Large intestine (tissue), 3 donors: ENCODE data around the gene C3. TPM values are rescaled to one million over a fixed set of nuclear protein-coding genes. Genes with fewer than 3 reads are reported as not detected.
"Not testable (repeated sequence)": the region's sequence is repeated elsewhere in the genome, so short reads cannot be mapped to it uniquely, and the experiment has no call there.

Experiments used
- DNase-seq, 2 donors: peaks; one replicate each; pipeline versions ENCODE4 v3.0.0 to v3.0.0-alpha.2; 2013
- H3K27ac ChIP-seq: one replicate; pipeline ENCODE4 v1.5.1; 2013; ENCODE audit warnings: low read length
- H3K27me3 ChIP-seq: 2 replicates; pipeline ENCODE4 v1.6.1; 2013; ENCODE audit warnings: low read length; ENCODE audit not compliant: control insufficient read depth, insufficient read depth
- H3K36me3 ChIP-seq: 2 replicates; pipeline ENCODE4 v1.6.1; 2013; ENCODE audit warnings: low read length; ENCODE audit not compliant: control insufficient read depth, insufficient read depth
- H3K4me1 ChIP-seq: one replicate; pipeline ENCODE4 v1.6.1; 2013; ENCODE audit warnings: low read length; ENCODE audit not compliant: control insufficient read depth, insufficient read depth
- H3K4me3 ChIP-seq: one replicate; pipeline ENCODE4 v1.5.1; 2013; ENCODE audit warnings: low read length
- H3K9me3 ChIP-seq: one replicate; pipeline ENCODE4 v1.6.1; 2013; ENCODE audit warnings: mild to moderate bottlenecking, low read depth, low read length, moderate library complexity; ENCODE audit not compliant: control insufficient read depth
- WGBS: methylation state at CpG from one replicate; pipeline ENCODE4 v1.1.5; 2013; ENCODE audit warnings: low lambda C conversion rate; ENCODE audit not compliant: insufficient coverage; 5-methylcytosine and 5-hydroxymethylcytosine counted together
- polyA plus RNA-seq: library from polyadenylated mRNA; unstranded; fragments of 120-200 nt; gene quantifications from one replicate; pipeline ENCODE4 v1.2.1, GENCODE V29; 2013

C3 gene
- polyA plus RNA-seq, 1 donor, result 79.1 TPM

GRCh38 chr19:6677883-6678689, 42.4 kb downstream of the C3 start:
- H3K36me3 ChIP-seq, result no peaks in the 10 kb centered on the region
- no peaks in the 10 kb centered on the region for H3K27me3 ChIP-seq
- no peak overlapping the region for H3K27ac ChIP-seq
- H3K4me3 ChIP-seq, result no peak overlapping the region
- WGBS, result 80% methylated on average over 2 of the region's 31 CpGs
- H3K9me3 ChIP-seq, result peaks cover 3% of the 10 kb centered on the region
- no peaks in the 10 kb centered on the region for H3K4me1 ChIP-seq
- no peak for DNase-seq

GRCh38 chr19:6677495-6677882, 43.0 kb downstream of the C3 start:
- Histone ChIP-seq H3K9me3 (peaks cover 3% of the 10 kb centered on the region), H3K27ac (no peak overlapping the region), H3K27me3 (no peaks in the 10 kb centered on the region), H3K4me3 (no peak overlapping the region), H3K4me1 (no peaks in the 10 kb centered on the region), H3K36me3 (no peaks in the 10 kb centered on the region)
- WGBS, result 100% methylated on average over 1 of the region's 10 CpGs
- DNase-seq, result no peak

GRCh38 chr19:6676288-6676687, 44.2 kb downstream of the C3 start:
- Histone ChIP-seq H3K4me3 (no peak overlapping the region), H3K9me3 (peaks cover 3% of the 10 kb centered on the region), H3K36me3 (no peaks in the 10 kb centered on the region), H3K27me3 (no peaks in the 10 kb centered on the region), H3K27ac (no peak overlapping the region), H3K4me1 (no peaks in the 10 kb centered on the region)
- no peak for DNase-seq
- 100% methylated on average over 4 of the region's 8 CpGs for WGBS

GRCh38 chr19:6674868-6675305, 45.6 kb downstream of the C3 start:
- H3K4me3 ChIP-seq, result no peak overlapping the region
- no peak overlapping the region for H3K27ac ChIP-seq
- no peaks in the 10 kb centered on the region for H3K27me3 ChIP-seq
- peaks cover 3% of the 10 kb centered on the region for H3K9me3 ChIP-seq
- no peaks in the 10 kb centered on the region for H3K36me3 ChIP-seq
- H3K4me1 ChIP-seq, result no peaks in the 10 kb centered on the region
- peak in 1 of 2 donors; percentile 24 for DNase-seq
- no CpG with 5 or more reads among the region's 8 CpGs for WGBS

GRCh38 chr19:6674408-6674807, 46.0 kb downstream of the C3 start:
- not testable (repeated sequence) for H3K27me3 ChIP-seq, H3K27ac ChIP-seq, H3K4me3 ChIP-seq, DNase-seq, H3K36me3 ChIP-seq, H3K9me3 ChIP-seq, H3K4me1 ChIP-seq
- 100% methylated on average over 2 of the region's 6 CpGs for WGBS

GRCh38 chr19:6672693-6673290, 47.7 kb downstream of the C3 start:
- 85% methylated on average over 3 of the region's 6 CpGs for WGBS
- H3K27ac ChIP-seq, result no peak overlapping the region
- H3K36me3 ChIP-seq, result no peaks in the 10 kb centered on the region
- H3K4me1 ChIP-seq, result no peaks in the 10 kb centered on the region
- DNase-seq, result peak; percentile 26 to 50
- no peaks in the 10 kb centered on the region for H3K27me3 ChIP-seq
- peaks cover under 1% of the 10 kb centered on the region for H3K9me3 ChIP-seq
- no peak overlapping the region for H3K4me3 ChIP-seq

GRCh38 chr19:6671960-6672359, 48.5 kb downstream of the C3 start:
- Histone ChIP-seq H3K27me3 (no peaks in the 10 kb centered on the region), H3K4me1 (no peaks in the 10 kb centered on the region), H3K4me3 (no peak overlapping the region), H3K27ac (no peak overlapping the region), H3K9me3 (no peaks in the 10 kb centered on the region), H3K36me3 (no peaks in the 10 kb centered on the region)
- DNase-seq, result no peak
- no CpG with 5 or more reads among the region's 4 CpGs for WGBS

GRCh38 chr19:6668691-6669090, 51.8 kb downstream of the C3 start:
- Histone ChIP-seq H3K4me1 (no peaks in the 10 kb centered on the region), H3K27ac (no peak overlapping the region), H3K4me3 (no peak overlapping the region), H3K9me3 (no peaks in the 10 kb centered on the region), H3K27me3 (no peaks in the 10 kb centered on the region), H3K36me3 (no peaks in the 10 kb centered on the region)
- 80% methylated on average over 1 of the region's 11 CpGs for WGBS
- no peak for DNase-seq

GRCh38 chr19:6667114-6667627, 53.3 kb downstream of the C3 start:
- Histone ChIP-seq H3K27ac (no peak overlapping the region), H3K9me3 (no peaks in the 10 kb centered on the region), H3K4me3 (no peak overlapping the region), H3K36me3 (no peaks in the 10 kb centered on the region), H3K4me1 (no peaks in the 10 kb centered on the region), H3K27me3 (peaks cover 4% of the 10 kb centered on the region)
- no CpG with 5 or more reads among the region's 14 CpGs for WGBS
- DNase-seq, result no peak

- Histone ChIP-seq H3K36me3 (no peaks in the 10 kb centered on the region), H3K27ac (no peak overlapping the region), H3K4me1 (no peaks in the 10 kb centered on the region), H3K4me3 (no peak overlapping the region), H3K9me3 (peaks cover under 1% of the 10 kb centered on the region), H3K27me3 (peaks cover 24% of the 10 kb centered on the region)
- no peak for DNase-seq
- no CpG with 5 or more reads among the region's 17 CpGs for WGBS
Measured at GRCh38 chr19:6664916-6665315, 55.5 kb downstream of the C3 start.
